Endothelial cell of umbilical vein (primary cell): ENCODE data around the gene SDE2. TPM values are rescaled to one million over a fixed set of nuclear protein-coding genes. Genes with fewer than 3 reads are reported as not detected.

Source experiments
- BruUV-seq: library from RNA; stranded (reverse); fragments of 400-500 nt; replicated peaks from 2 replicates; lab custom pipeline; 2021; lab: Mats Ljungman, UMichigan
- CTCF ChIA-PET: fragments of 300-600, 350-600 bp; sonication (Branson Sonifier 250); formaldehyde crosslinking; loops from one replicate; lab custom pipeline; 2021; ENCODE audit warnings: antibody characterized with exemption, inconsistent platforms; lab: Charles Lee
- POLR2A ChIA-PET: fragments of 300-600, 350-600 bp; sonication (Branson Sonifier 250); formaldehyde crosslinking; loops from one replicate; lab custom pipeline; 2021; ENCODE audit warnings: antibody characterized with exemption, inconsistent platforms; lab: Charles Lee
- DNase-seq: peaks from one replicate; pipeline ENCODE4 v3.0.0-alpha.2; 2011; ENCODE audit warnings: low read depth, low spot score
- FAIRE-seq: peaks from 2 replicates; lab custom pipeline; 2011; peaks lifted over from hg19 to GRCh38; lab: Jason Lieb, UNC
- H2AFZ ChIP-seq: 2 replicates; pipeline ENCODE4 v1.6.0; 2012; ENCODE audit warnings: low read depth, low read length, control low read depth, inconsistent platforms
- H3K27ac ChIP-seq: 2 replicates; pipeline ENCODE4 v1.5.1; 2011; ENCODE audit warnings: low read depth, mild to moderate bottlenecking, control low read depth, low read length, moderate library complexity; ENCODE audit not compliant: insufficient read depth
- H3K27me3 ChIP-seq, 2 experiments: 2 replicates each; pipeline versions ENCODE4 v1.6.0 to v1.6.1; 2011; ENCODE audit warnings: low read length in 2 of 2, mixed read lengths in 1 of 2; ENCODE audit not compliant: control insufficient read depth in 2 of 2, insufficient read depth in 2 of 2
- H3K36me3 ChIP-seq, 2 experiments: 2 replicates in 1 of 2; 3 replicates in 1 of 2; pipeline ENCODE4 v1.5.1; 2011; ENCODE audit warnings: low read length in 2 of 2, mild to moderate bottlenecking in 1 of 2, moderate library complexity in 1 of 2; ENCODE audit not compliant: control insufficient read depth in 2 of 2, insufficient read depth in 2 of 2; ENCODE audit errors: extremely low read depth in 1 of 2
- H3K4me1 ChIP-seq: 3 replicates; pipeline ENCODE4 v1.5.1; 2011; ENCODE audit warnings: mild to moderate bottlenecking, low read length; ENCODE audit not compliant: control insufficient read depth, insufficient read depth; ENCODE audit errors: extremely low read depth
- H3K4me2 ChIP-seq: 2 replicates; pipeline ENCODE4 v1.6.1; 2011; ENCODE audit warnings: low read length, control low read depth, mixed read lengths; ENCODE audit not compliant: insufficient read depth
- H3K4me3 ChIP-seq, 3 experiments: fragments of 200-600 bp in 1 of 3; sonication (generic), shearing (Covaris generic) in 1 of 3; replicated peaks in 1 of 3; 2 replicates each; pipeline ENCODE4 v1.5.1; 2011 to 2016; ENCODE audit warnings: control low read depth in 3 of 3, low read length in 3 of 3, mild to moderate bottlenecking in 2 of 3, inconsistent platforms in 1 of 3, low read depth in 1 of 3, moderate library complexity in 1 of 3; ENCODE audit not compliant: insufficient read depth in 1 of 3
- H3K79me2 ChIP-seq: 2 replicates; pipeline ENCODE4 v1.6.0; 2012; ENCODE audit warnings: low read length, inconsistent platforms; ENCODE audit not compliant: control insufficient read depth, insufficient read depth
- H3K9ac ChIP-seq: replicated peaks from 2 replicates; pipeline ENCODE3; 2011; ENCODE audit warnings: low read length, control low read depth; ENCODE audit not compliant: insufficient read depth; ENCODE audit errors: extremely low read depth
- H3K9me1 ChIP-seq: replicated peaks from 3 replicates; pipeline ENCODE4 v1.6.0; 2011; ENCODE audit warnings: mild to moderate bottlenecking, low read length; ENCODE audit not compliant: control insufficient read depth, insufficient read depth; ENCODE audit errors: extremely low read depth
- H3K9me3 ChIP-seq: replicated peaks from 2 replicates; pipeline ENCODE4 v1.5.1; 2012; ENCODE audit warnings: low read length, inconsistent platforms; ENCODE audit not compliant: control insufficient read depth, insufficient read depth
- H4K20me1 ChIP-seq: replicated peaks from 2 replicates; pipeline ENCODE3; 2011; ENCODE audit warnings: mild to moderate bottlenecking, low read length; ENCODE audit not compliant: control insufficient read depth, insufficient read depth; ENCODE audit errors: extremely low read depth
- EZH2 ChIP-seq: IDR thresholded peaks from 2 replicates; pipeline ENCODE4 v1.6.1; 2012; ENCODE audit warnings: borderline replicate concordance, low read depth, mild to moderate bottlenecking, moderate library complexity, low read length, inconsistent platforms; ENCODE audit not compliant: severe bottlenecking
- FOS ChIP-seq: IDR thresholded peaks from 2 replicates; pipeline ENCODE4 v1.6.1; 2011; ENCODE audit warnings: mild to moderate bottlenecking, low read length, moderate library complexity, borderline replicate concordance; ENCODE audit not compliant: insufficient read depth
- GATA2 ChIP-seq: IDR thresholded peaks from 2 replicates; pipeline ENCODE4 v1.7.0; 2011; ENCODE audit warnings: low read depth, mild to moderate bottlenecking, moderate library complexity, mixed read lengths, low read length; ENCODE audit not compliant: insufficient read length, insufficient read depth
- JUN ChIP-seq: IDR thresholded peaks from 2 replicates; pipeline ENCODE4 v1.6.1; 2011; ENCODE audit warnings: borderline replicate concordance, low read depth; ENCODE audit not compliant: insufficient read length, insufficient read depth
- POLR2A ChIP-seq: IDR thresholded peaks from 2 replicates; pipeline ENCODE4 v1.6.1; 2012; ENCODE audit warnings: low read depth, mild to moderate bottlenecking, control low read depth, low read length
- POLR2AphosphoS5 ChIP-seq: IDR thresholded peaks from 2 replicates; pipeline ENCODE4 v1.6.1; 2012; ENCODE audit warnings: low read depth, mild to moderate bottlenecking, control low read depth, low read length, moderate library complexity; ENCODE audit not compliant: insufficient read depth
- dilution Hi-C: fragments of 300-500 bp; cut with MboI; formaldehyde crosslinking; loops from one replicate; pipeline ENCODE4 v1.15.0; 2019; ENCODE audit warnings: low sequenced_read_pairs; ENCODE audit not compliant: extremely low pct_ligation_motif_present
- intact Hi-C: fragments of 100-400 bp; cut with micrococcal nuclease; formaldehyde crosslinking; loops from one replicate; pipeline ENCODE4 v1.10.0; 2022
- polyA plus RNA-seq, 4 experiments: library from polyadenylated mRNA; depleted of rRNA in 3 of 4; stranded (reverse) in 3 of 4; unstranded in 1 of 4; fragments of >200 nt; gene quantifications; 2 replicates each; pipeline versions ENCODE4 v1.2.1 to v1.2.3, GENCODE V29; 2011 to 2012; ENCODE audit warnings: missing spikeins in 1 of 4
- total RNA-seq: library from RNA; stranded (reverse); gene quantifications from 2 replicates; pipeline ENCODE4 v1.2.3, GENCODE V29; 2021
- TF ChIP-seq, protein P1 (sequence below): IDR thresholded peaks from 2 replicates; pipeline ENCODE4 v1.6.1; 2011; ENCODE audit not compliant: insufficient read depth, insufficient read length
- TF ChIP-seq, protein P2 (sequence below), 2 donors: IDR thresholded peaks; 1 replicate in 1 of 2; 2 replicates in 1 of 2; pipeline ENCODE4 v1.5.1; 2011; ENCODE audit warnings: low read length in 2 of 2, mild to moderate bottlenecking in 2 of 2, moderate library complexity in 2 of 2, control low read depth in 1 of 2, inconsistent platforms in 1 of 2, low read depth in 1 of 2; ENCODE audit not compliant: insufficient read depth in 1 of 2; ENCODE audit errors: extremely low read depth in 1 of 2

The SDE2 gene
- total and polyA plus RNA-seq, 2 donors (not counting 3 experiments of a cell fraction or from before 2014, with no cell fraction given), result 11.9 to 16.1 TPM

DNA sequence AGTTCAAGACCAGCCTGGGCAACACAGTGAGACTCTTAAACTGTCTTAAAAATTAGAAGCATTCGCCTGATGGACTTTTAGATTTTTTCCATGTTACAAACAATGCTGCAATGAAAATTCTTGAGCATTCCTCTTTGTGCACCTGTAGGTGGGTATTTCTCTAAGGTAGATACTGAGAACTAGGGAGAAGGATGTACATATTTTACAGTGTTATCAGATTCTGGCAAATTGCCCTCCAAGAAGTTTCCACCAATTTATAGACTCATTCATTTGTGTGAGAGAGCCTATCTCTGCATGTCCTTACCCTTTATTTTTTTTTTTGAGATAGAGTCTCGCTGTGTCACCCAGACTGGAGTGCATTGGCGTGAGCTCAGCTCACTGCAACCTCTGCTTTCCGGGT lies 45.8 kb downstream of the SDE2 start:
- dilution Hi-C loops (no loop called here), intact Hi-C loops (no loop called here)
- no peak for FAIRE-seq

More for the DNA sequence above, 45.8 kb downstream of the SDE2 start:
- Histone ChIP-seq H3K36me3 (no peaks in the 10 kb centered on the region), H3K4me2 (no peak overlapping the region), H3K4me3 (no peak overlapping the region), H3K4me1 (no peaks in the 10 kb centered on the region), H3K27me3 (peaks cover 6 to 9% of the 10 kb centered on the region in 2 experiments), H2AFZ (no peak overlapping the region), H3K9ac (no peak overlapping the region), H4K20me1 (no peaks in the 10 kb centered on the region), H3K9me3 (no peaks in the 10 kb centered on the region), H3K79me2 (no peaks in the 10 kb centered on the region), H3K27ac (no peak overlapping the region), H3K9me1 (no peaks in the 10 kb centered on the region)
- no peak for DNase-seq
- ChIA-PET POLR2A (no interaction called here), CTCF (interaction anchor here (1.0 to 1.3 kb wide), 3 partner anchors 10 to 41 kb away, joined by 3 read pairs; no protein-coding TSS in a partner anchor)
- TF ChIP-seq EZH2 (no peak), POLR2AphosphoS5 (no peak), FOS (no peak), JUN (no peak), POLR2A (no peak), GATA2 (no peak)
- TF ChIP-seq, protein P1, sequence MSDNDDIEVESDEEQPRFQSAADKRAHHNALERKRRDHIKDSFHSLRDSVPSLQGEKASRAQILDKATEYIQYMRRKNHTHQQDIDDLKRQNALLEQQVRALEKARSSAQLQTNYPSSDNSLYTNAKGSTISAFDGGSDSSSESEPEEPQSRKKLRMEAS, result no peak
- TF ChIP-seq, protein P2, sequence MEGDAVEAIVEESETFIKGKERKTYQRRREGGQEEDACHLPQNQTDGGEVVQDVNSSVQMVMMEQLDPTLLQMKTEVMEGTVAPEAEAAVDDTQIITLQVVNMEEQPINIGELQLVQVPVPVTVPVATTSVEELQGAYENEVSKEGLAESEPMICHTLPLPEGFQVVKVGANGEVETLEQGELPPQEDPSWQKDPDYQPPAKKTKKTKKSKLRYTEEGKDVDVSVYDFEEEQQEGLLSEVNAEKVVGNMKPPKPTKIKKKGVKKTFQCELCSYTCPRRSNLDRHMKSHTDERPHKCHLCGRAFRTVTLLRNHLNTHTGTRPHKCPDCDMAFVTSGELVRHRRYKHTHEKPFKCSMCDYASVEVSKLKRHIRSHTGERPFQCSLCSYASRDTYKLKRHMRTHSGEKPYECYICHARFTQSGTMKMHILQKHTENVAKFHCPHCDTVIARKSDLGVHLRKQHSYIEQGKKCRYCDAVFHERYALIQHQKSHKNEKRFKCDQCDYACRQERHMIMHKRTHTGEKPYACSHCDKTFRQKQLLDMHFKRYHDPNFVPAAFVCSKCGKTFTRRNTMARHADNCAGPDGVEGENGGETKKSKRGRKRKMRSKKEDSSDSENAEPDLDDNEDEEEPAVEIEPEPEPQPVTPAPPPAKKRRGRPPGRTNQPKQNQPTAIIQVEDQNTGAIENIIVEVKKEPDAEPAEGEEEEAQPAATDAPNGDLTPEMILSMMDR (IDR thresholded peaks at IDR 0.05; ENCODE audit: extremely low read depth in 1 of 2, insufficient read depth in 1 of 2, low read depth in 1 of 2, low read length in 2 of 2), result no peak
- no TSS peak for BruUV-seq
